Osteoblast (primary cell): ENCODE data around the gene ABHD8. TPM values are rescaled to one million over a fixed set of nuclear protein-coding genes. Genes with fewer than 3 reads are reported as not detected.

Experiments used
- DNase-seq: peaks from one replicate; pipeline ENCODE4 v3.0.0; 2011; ENCODE audit warnings: low spot score, mixed read lengths; ENCODE audit not compliant: insufficient read length; ENCODE audit errors: missing footprints
- H2AFZ ChIP-seq: 2 replicates; pipeline ENCODE4 v1.6.0; 2011; ENCODE audit warnings: mild to moderate bottlenecking, low read length
- H3K27ac ChIP-seq: 2 replicates; pipeline ENCODE4 v1.5.1; 2011; ENCODE audit warnings: mild to moderate bottlenecking, low read depth, low read length, moderate library complexity
- H3K27me3 ChIP-seq: 2 replicates; pipeline ENCODE4 v1.6.0; 2012; ENCODE audit warnings: mild to moderate bottlenecking, control low read depth, inconsistent platforms, low read length, moderate library complexity; ENCODE audit not compliant: insufficient read depth
- H3K36me3 ChIP-seq: 2 replicates; pipeline ENCODE4 v1.5.1; 2011; ENCODE audit warnings: mild to moderate bottlenecking, low read length, control low read depth, moderate library complexity; ENCODE audit not compliant: insufficient read depth
- H3K4me1 ChIP-seq: 2 replicates; pipeline ENCODE4 v1.5.1; 2011; ENCODE audit warnings: mild to moderate bottlenecking, low read length, control low read depth, moderate library complexity; ENCODE audit not compliant: insufficient read depth
- H3K4me2 ChIP-seq: 2 replicates; pipeline ENCODE4 v1.6.0; 2011; ENCODE audit warnings: mild to moderate bottlenecking, low read length; ENCODE audit not compliant: insufficient read depth
- H3K4me3 ChIP-seq: fragments of 200-600 bp; sonication (generic); 3 replicates; pipeline ENCODE4 v1.5.1; 2012; ENCODE audit warnings: mild to moderate bottlenecking, low read length, inconsistent platforms; ENCODE audit not compliant: insufficient read depth
- H3K79me2 ChIP-seq: 2 replicates; pipeline ENCODE4 v1.6.0; 2012; ENCODE audit warnings: mild to moderate bottlenecking, low read length, control low read depth, inconsistent platforms; ENCODE audit not compliant: insufficient read depth
- H3K9me3 ChIP-seq: 2 replicates; pipeline ENCODE4 v1.5.1; 2011; ENCODE audit warnings: low read depth, low read length, control low read depth
- H4K20me1 ChIP-seq: 2 replicates; pipeline ENCODE4 v1.6.0; 2012; ENCODE audit warnings: mild to moderate bottlenecking, low read length, control low read depth; ENCODE audit not compliant: insufficient read depth
- CTCF ChIP-seq: IDR thresholded peaks from 2 replicates; pipeline ENCODE4 v1.5.1; 2011; ENCODE audit warnings: mild to moderate bottlenecking, low read depth, low read length, moderate library complexity; ENCODE audit errors: extremely low read depth
- total RNA-seq: library from RNA; depleted of rRNA; stranded (reverse); fragments of >200 nt; gene quantifications from 2 replicates; pipeline ENCODE4 v1.2.3, GENCODE V29; 2012

ABHD8 gene
- total RNA-seq, 1 donor: 14.8 TPM

GRCh38 chr19:17268754-17269153 is 34.5 kb downstream of the ABHD8 start:
- Histone ChIP-seq H4K20me1 (no peaks in the 10 kb centered on the region), H3K27me3 (no peaks in the 10 kb centered on the region), H3K79me2 (peaks cover 14% of the 10 kb centered on the region), H3K36me3 (peaks cover 19% of the 10 kb centered on the region), H3K4me3 (no peak overlapping the region), H3K27ac (no peak overlapping the region), H3K4me2 (no peak overlapping the region), H3K9me3 (no peaks in the 10 kb centered on the region), H3K4me1 (peaks cover 8% of the 10 kb centered on the region), H2AFZ (no peak overlapping the region)
- DNase-seq: no peak
- TF ChIP-seq CTCF: no peak

GRCh38 chr19:17266975-17267788 is 36.0 kb downstream of the ABHD8 start, which contains the start of gene BABAM1:
Gene BABAM1 (plus strand): TSS chr19:17267443. CDS start chr19:17268807, 1,364 bp downstream.
- no peaks in the 10 kb centered on the region for H3K27me3 ChIP-seq
- H3K4me2 ChIP-seq: peak within 1 kb of the TSS; percentile 84
- H3K9me3 ChIP-seq: no peaks in the 10 kb centered on the region
- H3K36me3 ChIP-seq: peaks cover 18% of the 10 kb centered on the region
- no peaks in the 10 kb centered on the region for H4K20me1 ChIP-seq
- TF ChIP-seq CTCF: no peak
- DNase-seq: peak; percentile 100
- H2AFZ ChIP-seq: peak within 1 kb of the TSS; percentile 93
- peaks cover 14% of the 10 kb centered on the region for H3K79me2 ChIP-seq
- H3K4me1 ChIP-seq: peaks cover 8% of the 10 kb centered on the region
- H3K4me3 ChIP-seq: peak within 1 kb of the TSS; percentile 83
- peak within 1 kb of the TSS; percentile 70 for H3K27ac ChIP-seq

- H3K4me3 ChIP-seq: no peak overlapping the region
- peak overlapping the region; percentile 5 for H2AFZ ChIP-seq
- H3K27ac ChIP-seq: no peak overlapping the region
- H3K9me3 ChIP-seq: no peaks in the 10 kb centered on the region
- H3K79me2 ChIP-seq: peaks cover 14% of the 10 kb centered on the region
- peaks cover 8% of the 10 kb centered on the region for H3K4me1 ChIP-seq
- no peak for TF ChIP-seq CTCF
- no peak for DNase-seq
- no peaks in the 10 kb centered on the region for H4K20me1 ChIP-seq
- no peaks in the 10 kb centered on the region for H3K27me3 ChIP-seq
- no peak overlapping the region for H3K4me2 ChIP-seq
- H3K36me3 ChIP-seq: peaks cover 16% of the 10 kb centered on the region
Observed at GRCh38 chr19:17266589-17266974, 36.6 kb downstream of the ABHD8 start.

- H3K36me3 ChIP-seq: peaks cover 11% of the 10 kb centered on the region
- no peak for TF ChIP-seq CTCF
- H3K4me2 ChIP-seq: no peak overlapping the region
- H3K79me2 ChIP-seq: peaks cover 14% of the 10 kb centered on the region
- H3K27me3 ChIP-seq: no peaks in the 10 kb centered on the region
- H2AFZ ChIP-seq: no peak overlapping the region
- peaks cover 8% of the 10 kb centered on the region for H3K4me1 ChIP-seq
- no peaks in the 10 kb centered on the region for H3K9me3 ChIP-seq
- peak; percentile 1 for DNase-seq
- no peaks in the 10 kb centered on the region for H4K20me1 ChIP-seq
- no peak overlapping the region for H3K4me3 ChIP-seq
- H3K27ac ChIP-seq: no peak overlapping the region
Observed at GRCh38 chr19:17266026-17266425, 37.2 kb downstream of the ABHD8 start.
